Stimulated activated naive CD8-positive, alpha-beta T cell treated with anti-CD3 and anti-CD28 coated beads, Interleukin-15, amount 100 ng/mL, for 72 hours (primary cell): ENCODE results near the gene PACS1.
A peak's percentile ranks its signal among the peaks of the same experiment; 100 is the strongest.

Experiments
- ATAC-seq: fragments of 150-1000 bp; cut with Tn5 transposase; 2 replicates; pipeline ENCODE4 v1.10.0; 2021; ENCODE audit warnings: mild to moderate bottlenecking, moderate library complexity
- DNase-seq, 2 donors: peaks; one replicate each; pipeline ENCODE4 v3.0.0; 2021 to 2022
- H3K27ac Mint-ChIP-seq, 2 donors: one replicate each; pipeline ENCODE4 v1.8.0; 2022; ENCODE audit warnings: mild to moderate bottlenecking in 2 of 2, mixed read lengths in 2 of 2, moderate library complexity in 2 of 2
- H3K27me3 Mint-ChIP-seq: one replicate; pipeline ENCODE4 v1.8.0; 2022; ENCODE audit warnings: mixed read lengths
- H3K4me1 Mint-ChIP-seq: one replicate; pipeline ENCODE4 v1.8.0; 2022; ENCODE audit warnings: mild to moderate bottlenecking, mixed read lengths
- H3K4me3 Mint-ChIP-seq, 2 donors: one replicate each; pipeline ENCODE4 v1.8.0; 2022; ENCODE audit warnings: mild to moderate bottlenecking in 2 of 2, mixed read lengths in 2 of 2, moderate library complexity in 1 of 2
- H3K9me3 Mint-ChIP-seq, 2 donors: one replicate each; pipeline ENCODE4 v1.8.0; 2022; ENCODE audit warnings: mixed read lengths in 2 of 2

PACS1 gene

GRCh38 chr11:66045177-66045639, 24.9 kb upstream of the PACS1 start:
- Mint-ChIP-seq H3K4me3 (peak overlapping the region; percentile 45 to 63), H3K9me3 (no peaks in the 10 kb centered on the region), H3K4me1 (peaks cover 33% of the 10 kb centered on the region), H3K27me3 (peaks cover 29% of the 10 kb centered on the region), H3K27ac (no peak overlapping the region)
- ATAC-seq (peak; percentile 91), DNase-seq (peak; percentile 82 to 83)

- Mint-ChIP-seq H3K27ac (peak overlapping the region in 1 of 2 donors; percentile 66), H3K4me3 (no peak overlapping the region), H3K27me3 (peaks cover 29% of the 10 kb centered on the region), H3K9me3 (no peaks in the 10 kb centered on the region), H3K4me1 (peaks cover 46% of the 10 kb centered on the region)
- ATAC-seq, result no peak
- DNase-seq, result no peak
Observed at GRCh38 chr11:66046901-66047300, 23.2 kb upstream of the PACS1 start.

GRCh38 chr11:66047541-66048365, 22.3 kb upstream of the PACS1 start:
- Mint-ChIP-seq H3K4me1 (peaks cover 54% of the 10 kb centered on the region), H3K27me3 (peaks cover 29% of the 10 kb centered on the region), H3K4me3 (no peak overlapping the region), H3K9me3 (no peaks in the 10 kb centered on the region), H3K27ac (no peak overlapping the region)
- ATAC-seq, result no peak
- no peak for DNase-seq

- peaks cover 64% of the 10 kb centered on the region for H3K4me1 Mint-ChIP-seq
- peaks cover 29% of the 10 kb centered on the region for H3K27me3 Mint-ChIP-seq
- peak within 1 kb of the TSS; percentile 60 to 61 for H3K4me3 Mint-ChIP-seq
- DNase-seq (no peak), ATAC-seq (no peak)
- peak within 1 kb of the TSS in 1 of 2 donors; percentile 91 for H3K27ac Mint-ChIP-seq
- no peaks in the 10 kb centered on the region for H3K9me3 Mint-ChIP-seq
Observed at GRCh38 chr11:66048547-66049323, 21.3 kb upstream of the PACS1 start, which contains the start of gene GAL3ST3. GAL3ST3 (minus strand) TSS chr11:66049161; CDS start chr11:66045415, 3,746 bp downstream.

GRCh38 chr11:66050581-66051231, 19.4 kb upstream of the PACS1 start:
- H3K9me3 Mint-ChIP-seq, result no peaks in the 10 kb centered on the region
- H3K4me3 Mint-ChIP-seq, result peak overlapping the region; percentile 99 to 100
- peaks cover 29% of the 10 kb centered on the region for H3K27me3 Mint-ChIP-seq
- H3K27ac Mint-ChIP-seq, result peak overlapping the region in 1 of 2 donors; percentile 51
- ATAC-seq (no peak), DNase-seq (no peak)
- peaks cover 56% of the 10 kb centered on the region for H3K4me1 Mint-ChIP-seq

GRCh38 chr11:66051371-66051765, 18.7 kb upstream of the PACS1 start:
- ATAC-seq (no peak), DNase-seq (no peak)
- Mint-ChIP-seq H3K9me3 (no peaks in the 10 kb centered on the region), H3K27me3 (peaks cover 29% of the 10 kb centered on the region), H3K4me1 (peaks cover 54% of the 10 kb centered on the region), H3K4me3 (peak overlapping the region; percentile 99 to 100), H3K27ac (peak overlapping the region; percentile 51 to 75)

GRCh38 chr11:66051766-66052663, 18.1 kb upstream of the PACS1 start, which contains the start of gene SF3B2:
SF3B2 (plus strand) TSS chr11:66052364; CDS start chr11:66052385, 21 bp downstream.
- Mint-ChIP-seq H3K4me1 (peaks cover 54% of the 10 kb centered on the region), H3K4me3 (peak within 1 kb of the TSS; percentile 99 to 100), H3K9me3 (no peaks in the 10 kb centered on the region), H3K27ac (peak within 1 kb of the TSS; percentile 98 to 100), H3K27me3 (peaks cover 23% of the 10 kb centered on the region)
- peak; percentile 97 to 99 for DNase-seq
- ATAC-seq, result peak; percentile 99

GRCh38 chr11:66052664-66052982, 17.4 kb upstream of the PACS1 start:
- Mint-ChIP-seq H3K27me3 (peaks cover 22% of the 10 kb centered on the region), H3K4me3 (peak overlapping the region; percentile 99 to 100), H3K4me1 (peaks cover 59% of the 10 kb centered on the region), H3K9me3 (no peaks in the 10 kb centered on the region), H3K27ac (peak overlapping the region; percentile 98 to 100)
- ATAC-seq (no peak), DNase-seq (no peak)

GRCh38 chr11:66055021-66055420, 15.1 kb upstream of the PACS1 start:
- H3K4me3 Mint-ChIP-seq, result no peak overlapping the region
- ATAC-seq, result no peak

GRCh38 chr11:66056501-66056900, 13.6 kb upstream of the PACS1 start:
- no peak overlapping the region for H3K4me3 Mint-ChIP-seq
- DNase-seq, result no peak
- H3K27me3 Mint-ChIP-seq, result no peaks in the 10 kb centered on the region
- ATAC-seq, result no peak
- no peaks in the 10 kb centered on the region for H3K9me3 Mint-ChIP-seq
- no peak overlapping the region for H3K27ac Mint-ChIP-seq
- peaks cover 64% of the 10 kb centered on the region for H3K4me1 Mint-ChIP-seq

More at GRCh38 chr11:66055021-66055420, 15.1 kb upstream of the PACS1 start:
- H3K4me1 Mint-ChIP-seq, result peaks cover 61% of the 10 kb centered on the region
- DNase-seq, result no peak
- H3K27me3 Mint-ChIP-seq, result no peaks in the 10 kb centered on the region
- H3K9me3 Mint-ChIP-seq, result no peaks in the 10 kb centered on the region
- no peak overlapping the region for H3K27ac Mint-ChIP-seq

GRCh38 chr11:66059966-66060680, 9.9 kb upstream of the PACS1 start:
- ATAC-seq, result no peak
- no peak for DNase-seq
- H3K27me3 Mint-ChIP-seq, result no peaks in the 10 kb centered on the region
- H3K9me3 Mint-ChIP-seq, result no peaks in the 10 kb centered on the region
- no peak overlapping the region for H3K4me3 Mint-ChIP-seq
- H3K27ac Mint-ChIP-seq, result peak overlapping the region; percentile 38 to 51
- H3K4me1 Mint-ChIP-seq, result peaks cover 61% of the 10 kb centered on the region

- Mint-ChIP-seq H3K9me3 (no peaks in the 10 kb centered on the region), H3K27ac (peak overlapping the region; percentile 8 to 51), H3K4me3 (no peak overlapping the region), H3K4me1 (peaks cover 65% of the 10 kb centered on the region), H3K27me3 (no peaks in the 10 kb centered on the region)
- DNase-seq (no peak), ATAC-seq (no peak)
Observed at GRCh38 chr11:66061268-66061667, 8.8 kb upstream of the PACS1 start.

- Mint-ChIP-seq H3K27ac (peak overlapping the region in 1 of 2 donors; percentile 80), H3K4me1 (peaks cover 72% of the 10 kb centered on the region), H3K9me3 (no peaks in the 10 kb centered on the region), H3K27me3 (no peaks in the 10 kb centered on the region), H3K4me3 (no peak overlapping the region)
- ATAC-seq (no peak), DNase-seq (no peak)
Observed at GRCh38 chr11:66062408-66062807, 7.7 kb upstream of the PACS1 start.

- H3K27ac Mint-ChIP-seq, result peak overlapping the region; percentile 3 to 57
- H3K4me1 Mint-ChIP-seq, result peaks cover 80% of the 10 kb centered on the region
- no peak for DNase-seq
- no peaks in the 10 kb centered on the region for H3K27me3 Mint-ChIP-seq
- H3K4me3 Mint-ChIP-seq, result no peak overlapping the region
- no peaks in the 10 kb centered on the region for H3K9me3 Mint-ChIP-seq
- no peak for ATAC-seq
Observed at GRCh38 chr11:66063900-66064299, 6.2 kb upstream of the PACS1 start.
